ENCODE data around the gene HLA-A.

HLA-A gene

DNA sequence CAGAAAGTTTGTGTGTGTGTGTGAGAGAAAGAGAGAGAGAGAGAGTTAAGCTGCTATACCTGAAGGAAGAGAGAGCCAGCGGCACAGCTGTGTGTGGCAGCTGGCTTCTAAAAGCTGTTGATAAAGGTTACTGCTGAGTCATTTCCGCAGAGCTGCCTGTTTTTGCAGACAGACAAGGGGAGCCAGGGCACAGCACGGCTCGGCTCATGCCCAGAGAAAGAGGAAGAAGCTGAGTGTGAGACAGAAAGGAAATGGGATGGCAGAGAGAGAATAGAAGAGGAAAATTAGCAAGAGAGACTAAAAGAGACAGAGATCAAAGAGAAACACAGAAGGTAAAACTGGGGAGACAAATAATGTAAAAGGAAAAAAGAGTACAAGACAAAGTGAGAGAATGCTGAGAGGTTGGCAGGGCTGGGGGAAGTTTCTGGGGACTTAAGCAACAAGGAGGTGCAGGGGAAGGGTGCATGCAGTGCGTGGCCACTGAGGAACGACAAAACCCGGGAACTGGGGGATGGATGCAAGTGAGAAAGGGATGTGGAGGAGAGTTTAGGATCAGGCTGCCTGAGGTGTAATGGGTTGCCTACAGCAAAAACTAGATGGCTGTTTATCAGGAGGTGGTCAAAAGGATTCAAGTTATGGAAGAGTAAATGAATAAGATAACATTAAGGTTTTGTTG, 22.7 kb downstream of the HLA-A start:
- no peak overlapping the region for H3K9ac ChIP-seq (ENCODE audit: low read length)
- peak overlapping the region; percentile 34 for H2BK5ac ChIP-seq (ENCODE audit: low read depth, low read length, poor library complexity)
- H2BK120ac ChIP-seq (ENCODE audit: insufficient read depth, low read length, poor library complexity) = peak overlapping the region; percentile 8
- no peaks in the 10 kb centered on the region for H3K36me3 ChIP-seq (ENCODE audit: control insufficient read depth in 1 of 2, insufficient read depth in 2 of 2, low read length in 2 of 2)
- peaks cover 5 to 12% of the 10 kb centered on the region in 2 experiments for H3K4me1 ChIP-seq (ENCODE audit: control insufficient read depth in 1 of 2, insufficient read depth in 2 of 2, low read length in 2 of 2)
- H3K27ac ChIP-seq (ENCODE audit: low read depth, low read length) = peak overlapping the region; percentile 63
- H4K91ac ChIP-seq (ENCODE audit: low read depth, low read length) = peak overlapping the region; percentile 21
- DNase-seq = peak; percentile 21 to 48
- no peak overlapping the region for H3K4me3 ChIP-seq (ENCODE audit: low read depth, low read length)
- peak overlapping the region; percentile 9 for H3K4me2 ChIP-seq (ENCODE audit: low read length)
- no peak overlapping the region for H4K12ac ChIP-seq (ENCODE audit: low read depth, low read length)
- H3K79me2 ChIP-seq (ENCODE audit: control insufficient read depth, insufficient read depth, low read length, poor library complexity) = no peaks in the 10 kb centered on the region
- H2AK5ac ChIP-seq (ENCODE audit: low read length) = no peak overlapping the region
- peak overlapping the region; percentile 3 for H2BK12ac ChIP-seq (ENCODE audit: low read length)
- WGBS (ENCODE audit: extremely low coverage, insufficient coverage, insufficient read length) = no CpG with 5 or more reads among the region's 7 CpGs
- H3K79me1 ChIP-seq (ENCODE audit: low read length) = peaks cover 3% of the 10 kb centered on the region
- no peak overlapping the region for H3K4ac ChIP-seq (ENCODE audit: low read depth, low read length)
- H3K23ac ChIP-seq (ENCODE audit: low read length) = no peak overlapping the region
- no peak overlapping the region for H3K14ac ChIP-seq (ENCODE audit: low read length)
- H3K9me3 ChIP-seq (ENCODE audit: insufficient read depth, low read depth, low read length) = peaks cover 2% of the 10 kb centered on the region
- H3K18ac ChIP-seq (ENCODE audit: low read length) = no peak overlapping the region
- H3K27me3 ChIP-seq (ENCODE audit: insufficient read depth, low read length) = no peaks in the 10 kb centered on the region
- peak overlapping the region; percentile 15 for H2AFZ ChIP-seq (ENCODE audit: insufficient read depth, low read length, poor library complexity)
- no peak overlapping the region for H4K8ac ChIP-seq (ENCODE audit: low read depth, low read length)

DNA sequence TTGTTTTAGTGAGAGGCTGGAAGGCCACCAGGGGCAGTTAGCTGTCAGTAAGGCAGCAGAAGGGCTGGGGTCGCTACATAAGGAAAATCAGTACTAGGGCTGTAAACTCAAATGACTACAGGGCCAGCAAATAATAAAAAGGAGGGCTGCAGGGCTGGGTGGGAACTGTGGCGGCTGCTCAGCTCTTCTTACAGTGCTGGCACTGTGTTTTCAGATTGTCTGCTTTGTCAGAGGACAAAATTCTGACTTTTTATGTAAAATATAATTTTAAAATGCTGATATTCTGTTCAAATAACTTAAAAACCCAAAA, 23.2 kb downstream of the HLA-A start:
- H2BK120ac ChIP-seq (ENCODE audit: insufficient read depth, low read length, poor library complexity) = peak overlapping the region; percentile 8
- no peak overlapping the region for H2AK5ac ChIP-seq (ENCODE audit: low read length)
- H3K4me1 ChIP-seq (ENCODE audit: control insufficient read depth in 1 of 2, insufficient read depth in 2 of 2, low read length in 2 of 2) = peaks cover 5 to 12% of the 10 kb centered on the region in 2 experiments
- H3K14ac ChIP-seq (ENCODE audit: low read length) = no peak overlapping the region
- peak overlapping the region; percentile 3 for H2BK12ac ChIP-seq (ENCODE audit: low read length)
- no peak overlapping the region for H4K12ac ChIP-seq (ENCODE audit: low read depth, low read length)
- H3K27ac ChIP-seq (ENCODE audit: low read depth, low read length) = peak overlapping the region; percentile 63
- no CpG with 5 or more reads among the region's 2 CpGs for WGBS (ENCODE audit: extremely low coverage, insufficient coverage, insufficient read length)
- H3K36me3 ChIP-seq (ENCODE audit: control insufficient read depth in 1 of 2, insufficient read depth in 2 of 2, low read length in 2 of 2) = no peaks in the 10 kb centered on the region
- no peak overlapping the region for H2BK5ac ChIP-seq (ENCODE audit: low read depth, low read length, poor library complexity)
- H3K18ac ChIP-seq (ENCODE audit: low read length) = no peak overlapping the region
- no peak overlapping the region for H3K4ac ChIP-seq (ENCODE audit: low read depth, low read length)
- H3K23ac ChIP-seq (ENCODE audit: low read length) = no peak overlapping the region
- no peaks in the 10 kb centered on the region for H3K27me3 ChIP-seq (ENCODE audit: insufficient read depth, low read length)
- H3K4me2 ChIP-seq (ENCODE audit: low read length) = peak overlapping the region; percentile 9
- H3K4me3 ChIP-seq (ENCODE audit: low read depth, low read length) = no peak overlapping the region
- no peak overlapping the region for H4K8ac ChIP-seq (ENCODE audit: low read depth, low read length)
- H3K79me2 ChIP-seq (ENCODE audit: control insufficient read depth, insufficient read depth, low read length, poor library complexity) = no peaks in the 10 kb centered on the region
- no peak overlapping the region for H3K9ac ChIP-seq (ENCODE audit: low read length)
- H3K79me1 ChIP-seq (ENCODE audit: low read length) = peaks cover 3% of the 10 kb centered on the region
- no peak for DNase-seq
- peak overlapping the region; percentile 15 for H2AFZ ChIP-seq (ENCODE audit: insufficient read depth, low read length, poor library complexity)
- H4K91ac ChIP-seq (ENCODE audit: low read depth, low read length) = peak overlapping the region; percentile 21
- peaks cover 2% of the 10 kb centered on the region for H3K9me3 ChIP-seq (ENCODE audit: insufficient read depth, low read depth, low read length)

DNA sequence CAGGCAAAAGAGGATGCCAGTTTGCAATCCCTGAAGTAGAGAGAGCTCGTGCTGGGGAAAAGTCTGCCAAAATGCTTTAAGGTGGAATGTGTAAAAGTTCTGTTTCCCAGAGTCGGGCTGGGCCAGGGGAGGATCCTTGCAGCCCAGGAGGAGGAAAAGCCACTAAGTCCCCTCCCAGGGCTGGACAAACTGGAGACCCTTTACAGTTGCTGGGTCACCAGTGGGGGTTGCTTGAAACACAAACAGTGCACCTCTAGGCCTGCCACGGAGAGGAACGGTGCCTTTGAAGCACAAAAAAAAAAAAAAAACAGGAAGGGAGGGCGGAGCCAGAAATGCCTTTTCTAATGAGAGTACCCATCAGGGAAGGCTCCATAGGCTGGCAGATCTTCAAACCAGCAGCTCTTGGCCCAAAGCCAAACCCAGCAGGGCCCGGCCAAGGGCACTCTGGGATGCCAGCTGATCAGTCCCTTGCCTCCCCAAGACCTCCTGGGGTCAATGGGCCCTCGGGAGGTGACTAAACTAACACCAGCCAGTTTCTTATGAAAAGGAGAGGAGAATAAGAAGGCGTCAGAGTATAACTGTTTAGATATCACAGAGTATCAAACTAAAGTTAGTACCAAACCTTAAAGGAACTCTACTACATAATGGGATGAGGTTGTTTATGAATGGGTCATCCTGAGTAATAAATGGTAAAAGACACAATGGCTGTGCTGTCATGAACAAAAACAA, 23.7 kb downstream of the HLA-A start:
- Histone ChIP-seq H3K36me3 (ENCODE audit: control insufficient read depth in 1 of 2, insufficient read depth in 2 of 2, low read length in 2 of 2) (no peaks in the 10 kb centered on the region), H3K23ac (ENCODE audit: low read length) (no peak overlapping the region), H3K4me2 (ENCODE audit: low read length) (peak overlapping the region; percentile 8), H3K27ac (ENCODE audit: low read depth, low read length) (peak overlapping the region; percentile 61), H2AFZ (ENCODE audit: insufficient read depth, low read length, poor library complexity) (peak overlapping the region; percentile 38), H4K8ac (ENCODE audit: low read depth, low read length) (peak overlapping the region; percentile 25), H2BK12ac (ENCODE audit: low read length) (no peak overlapping the region), H3K18ac (ENCODE audit: low read length) (no peak overlapping the region), H3K4me1 (ENCODE audit: control insufficient read depth in 1 of 2, insufficient read depth in 2 of 2, low read length in 2 of 2) (peaks cover 5 to 12% of the 10 kb centered on the region in 2 experiments), H3K4ac (ENCODE audit: low read depth, low read length) (no peak overlapping the region), H2AK5ac (ENCODE audit: low read length) (no peak overlapping the region), H3K79me1 (ENCODE audit: low read length) (peaks cover 3% of the 10 kb centered on the region), H3K9ac (ENCODE audit: low read length) (no peak overlapping the region), H3K79me2 (ENCODE audit: control insufficient read depth, insufficient read depth, low read length, poor library complexity) (no peaks in the 10 kb centered on the region), H4K12ac (ENCODE audit: low read depth, low read length) (no peak overlapping the region), H3K14ac (ENCODE audit: low read length) (no peak overlapping the region), H2BK5ac (ENCODE audit: low read depth, low read length, poor library complexity) (peak overlapping the region; percentile 16), H3K4me3 (ENCODE audit: low read depth, low read length) (no peak overlapping the region), H4K91ac (ENCODE audit: low read depth, low read length) (peak overlapping the region; percentile 50), H2BK120ac (ENCODE audit: insufficient read depth, low read length, poor library complexity) (peak overlapping the region; percentile 8), H3K9me3 (ENCODE audit: insufficient read depth, low read depth, low read length) (peaks cover 2% of the 10 kb centered on the region), H3K27me3 (ENCODE audit: insufficient read depth, low read length) (no peaks in the 10 kb centered on the region)
- DNase-seq = peak in 1 of 2 donors; percentile 28
- WGBS (ENCODE audit: extremely low coverage, insufficient coverage, insufficient read length) = no CpG with 5 or more reads among the region's 8 CpGs

DNA sequence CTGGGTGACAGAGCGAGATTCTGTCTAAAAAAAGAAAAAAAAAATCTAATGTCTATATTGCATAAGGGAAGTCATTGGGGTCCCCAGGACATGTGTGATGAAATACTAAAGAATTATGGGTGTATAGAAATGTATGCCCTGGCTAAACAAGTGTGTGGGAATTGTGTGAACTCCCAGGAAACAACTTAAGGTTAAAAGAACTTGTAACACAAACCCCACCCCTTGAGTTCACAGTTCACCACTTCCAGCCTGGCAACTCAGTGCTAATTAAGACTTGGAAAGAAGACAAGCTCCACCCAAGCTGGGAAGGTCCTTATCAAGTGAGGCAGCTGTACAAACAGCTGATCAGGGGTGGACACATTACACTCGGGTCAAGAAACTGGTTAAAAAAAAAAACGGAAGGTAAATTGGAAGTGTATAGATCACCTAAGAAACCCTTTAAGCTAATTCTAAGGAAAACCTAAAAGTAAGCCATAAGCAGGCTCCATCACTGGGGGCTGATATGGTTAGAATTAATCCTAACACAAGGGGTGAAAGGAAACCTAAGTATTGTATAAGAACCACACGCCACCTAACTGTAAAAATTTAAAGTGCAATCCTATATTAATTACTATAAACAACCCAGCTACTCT, 25.2 kb downstream of the HLA-A start:
- Histone ChIP-seq H3K79me1 (ENCODE audit: low read length) (peaks cover 3% of the 10 kb centered on the region), H3K4me3 (ENCODE audit: low read depth, low read length) (no peak overlapping the region)
- WGBS (ENCODE audit: extremely low coverage, insufficient coverage, insufficient read length) = no CpG with 5 or more reads among the region's 4 CpGs

More for the DNA sequence above, 25.2 kb downstream of the HLA-A start:
- Histone ChIP-seq H3K36me3 (ENCODE audit: control insufficient read depth in 1 of 2, insufficient read depth in 2 of 2, low read length in 2 of 2) (no peaks in the 10 kb centered on the region), H3K9ac (ENCODE audit: low read length) (no peak overlapping the region), H2AK5ac (ENCODE audit: low read length) (no peak overlapping the region), H3K14ac (ENCODE audit: low read length) (no peak overlapping the region), H4K12ac (ENCODE audit: low read depth, low read length) (no peak overlapping the region), H3K27me3 (ENCODE audit: insufficient read depth, low read length) (no peaks in the 10 kb centered on the region), H2BK5ac (ENCODE audit: low read depth, low read length, poor library complexity) (no peak overlapping the region), H2BK120ac (ENCODE audit: insufficient read depth, low read length, poor library complexity) (no peak overlapping the region), H2BK12ac (ENCODE audit: low read length) (no peak overlapping the region), H2AFZ (ENCODE audit: insufficient read depth, low read length, poor library complexity) (no peak overlapping the region), H3K79me2 (ENCODE audit: control insufficient read depth, insufficient read depth, low read length, poor library complexity) (no peaks in the 10 kb centered on the region), H3K18ac (ENCODE audit: low read length) (no peak overlapping the region), H3K4me2 (ENCODE audit: low read length) (no peak overlapping the region), H4K8ac (ENCODE audit: low read depth, low read length) (no peak overlapping the region), H3K9me3 (ENCODE audit: insufficient read depth, low read depth, low read length) (peaks cover under 1% of the 10 kb centered on the region), H3K27ac (ENCODE audit: low read depth, low read length) (no peak overlapping the region), H3K23ac (ENCODE audit: low read length) (no peak overlapping the region), H4K91ac (ENCODE audit: low read depth, low read length) (no peak overlapping the region), H3K4me1 (ENCODE audit: control insufficient read depth in 1 of 2, insufficient read depth in 2 of 2, low read length in 2 of 2) (peaks cover 5 to 12% of the 10 kb centered on the region in 2 experiments), H3K4ac (ENCODE audit: low read depth, low read length) (no peak overlapping the region)
- no peak for DNase-seq

Data from trophoblast cell (in vitro differentiated cells and primary cell).